ENCODE data around the gene ACSL1.

ACSL1 gene

GRCh38 chr4:184760681-184761080, 65.1 kb downstream of the ACSL1 start:
- no peak overlapping the region for H3K27ac ChIP-seq (ENCODE audit: low read length)
- H3K36me3 ChIP-seq (ENCODE audit: control insufficient read depth, insufficient read depth, low read length) = no peaks in the 10 kb centered on the region
- no peaks in the 10 kb centered on the region for H3K27me3 ChIP-seq (ENCODE audit: control insufficient read depth, insufficient read depth, low read length)
- H3K9me3 ChIP-seq (ENCODE audit: control insufficient read depth, insufficient read depth, low read length) = no peaks in the 10 kb centered on the region
- H3K4me3 ChIP-seq (ENCODE audit: low read length) = no peak overlapping the region
- no CpG with 5 or more reads among the region's 5 CpGs for WGBS (ENCODE audit: insufficient coverage, insufficient read length)
- no peak for DNase-seq (ENCODE audit: low read depth, low spot score)
- H3K4me1 ChIP-seq (ENCODE audit: control insufficient read depth, insufficient read depth, low read length) = no peaks in the 10 kb centered on the region

- Histone ChIP-seq H3K9me3 (ENCODE audit: control insufficient read depth, insufficient read depth, low read length) (no peaks in the 10 kb centered on the region), H3K27ac (ENCODE audit: low read length) (no peak overlapping the region), H3K4me3 (ENCODE audit: low read length) (no peak overlapping the region), H3K27me3 (ENCODE audit: control insufficient read depth, insufficient read depth, low read length) (no peaks in the 10 kb centered on the region), H3K36me3 (ENCODE audit: control insufficient read depth, insufficient read depth, low read length) (no peaks in the 10 kb centered on the region), H3K4me1 (ENCODE audit: control insufficient read depth, insufficient read depth, low read length) (no peaks in the 10 kb centered on the region)
- WGBS (ENCODE audit: insufficient coverage, insufficient read length) = no CpG with 5 or more reads among the region's 2 CpGs
- DNase-seq (ENCODE audit: low read depth, low spot score) = no peak
These were observed 68.0 kb downstream of the ACSL1 start for GRCh38 chr4:184757810-184758209.

GRCh38 chr4:184756399-184756798, 69.4 kb downstream of the ACSL1 start:
- H3K27me3 ChIP-seq (ENCODE audit: control insufficient read depth, insufficient read depth, low read length) = no peaks in the 10 kb centered on the region
- DNase-seq (ENCODE audit: low read depth, low spot score) = no peak

GRCh38 chr4:184755278-184755677, 70.5 kb downstream of the ACSL1 start:
- H3K4me3 ChIP-seq (ENCODE audit: low read length) = no peak overlapping the region
- H3K9me3 ChIP-seq (ENCODE audit: control insufficient read depth, insufficient read depth, low read length) = no peaks in the 10 kb centered on the region
- H3K27me3 ChIP-seq (ENCODE audit: control insufficient read depth, insufficient read depth, low read length) = no peaks in the 10 kb centered on the region
- H3K4me1 ChIP-seq (ENCODE audit: control insufficient read depth, insufficient read depth, low read length) = no peaks in the 10 kb centered on the region; the same call in 1 of the 2 replicates
- DNase-seq (ENCODE audit: low read depth, low spot score) = no peak
- no peaks in the 10 kb centered on the region for H3K36me3 ChIP-seq (ENCODE audit: control insufficient read depth, insufficient read depth, low read length)
- no peak overlapping the region for H3K27ac ChIP-seq (ENCODE audit: low read length)
- no CpG with 5 or more reads among the region's 6 CpGs for WGBS (ENCODE audit: insufficient coverage, insufficient read length)

More at GRCh38 chr4:184756399-184756798, 69.4 kb downstream of the ACSL1 start:
- Histone ChIP-seq H3K36me3 (ENCODE audit: control insufficient read depth, insufficient read depth, low read length) (no peaks in the 10 kb centered on the region), H3K27ac (ENCODE audit: low read length) (no peak overlapping the region), H3K4me3 (ENCODE audit: low read length) (no peak overlapping the region), H3K9me3 (ENCODE audit: control insufficient read depth, insufficient read depth, low read length) (no peaks in the 10 kb centered on the region), H3K4me1 (ENCODE audit: control insufficient read depth, insufficient read depth, low read length) (no peaks in the 10 kb centered on the region)
- WGBS (ENCODE audit: insufficient coverage, insufficient read length) = no CpG with 5 or more reads among the region's 6 CpGs

- H3K4me3 ChIP-seq (ENCODE audit: low read length) = no peak overlapping the region
- no CpG with 5 or more reads among the region's 9 CpGs for WGBS (ENCODE audit: insufficient coverage, insufficient read length)
- no peak for DNase-seq (ENCODE audit: low read depth, low spot score)
- no peak overlapping the region for H3K27ac ChIP-seq (ENCODE audit: low read length)
- no peaks in the 10 kb centered on the region for H3K9me3 ChIP-seq (ENCODE audit: control insufficient read depth, insufficient read depth, low read length)
- H3K4me1 ChIP-seq (ENCODE audit: control insufficient read depth, insufficient read depth, low read length) = peaks cover 6% of the 10 kb centered on the region; the same call in 1 of the 2 replicates
- H3K36me3 ChIP-seq (ENCODE audit: control insufficient read depth, insufficient read depth, low read length) = no peaks in the 10 kb centered on the region
- H3K27me3 ChIP-seq (ENCODE audit: control insufficient read depth, insufficient read depth, low read length) = no peaks in the 10 kb centered on the region
These were observed 73.1 kb downstream of the ACSL1 start for GRCh38 chr4:184752496-184753275.

- no CpG with 5 or more reads among the region's 6 CpGs for WGBS (ENCODE audit: insufficient coverage, insufficient read length)
- Histone ChIP-seq H3K9me3 (ENCODE audit: control insufficient read depth, insufficient read depth, low read length) (no peaks in the 10 kb centered on the region), H3K4me1 (ENCODE audit: control insufficient read depth, insufficient read depth, low read length) (peaks cover 11% of the 10 kb centered on the region), H3K27ac (ENCODE audit: low read length) (no peak overlapping the region), H3K4me3 (ENCODE audit: low read length) (no peak overlapping the region), H3K27me3 (ENCODE audit: control insufficient read depth, insufficient read depth, low read length) (no peaks in the 10 kb centered on the region), H3K36me3 (ENCODE audit: control insufficient read depth, insufficient read depth, low read length) (no peaks in the 10 kb centered on the region)
- DNase-seq (ENCODE audit: low read depth, low spot score) = no peak
These were observed 74.2 kb downstream of the ACSL1 start for GRCh38 chr4:184751585-184751956.

- no peaks in the 10 kb centered on the region for H3K9me3 ChIP-seq (ENCODE audit: control insufficient read depth, insufficient read depth, low read length)
- DNase-seq (ENCODE audit: low read depth, low spot score) = no peak
- H3K27ac ChIP-seq (ENCODE audit: low read length) = no peak overlapping the region
- H3K4me1 ChIP-seq (ENCODE audit: control insufficient read depth, insufficient read depth, low read length) = peaks cover 14% of the 10 kb centered on the region
- no peaks in the 10 kb centered on the region for H3K36me3 ChIP-seq (ENCODE audit: control insufficient read depth, insufficient read depth, low read length)
- no CpG with 5 or more reads among the region's 8 CpGs for WGBS (ENCODE audit: insufficient coverage, insufficient read length)
- H3K27me3 ChIP-seq (ENCODE audit: control insufficient read depth, insufficient read depth, low read length) = no peaks in the 10 kb centered on the region
- no peak overlapping the region for H3K4me3 ChIP-seq (ENCODE audit: low read length)
These were observed 74.7 kb downstream of the ACSL1 start for GRCh38 chr4:184750926-184751584.

GRCh38 chr4:184748251-184748652, 77.5 kb downstream of the ACSL1 start:
- H3K4me1 ChIP-seq (ENCODE audit: control insufficient read depth, insufficient read depth, low read length) = peaks cover 14% of the 10 kb centered on the region
- no peak for DNase-seq (ENCODE audit: low read depth, low spot score)
- H3K36me3 ChIP-seq (ENCODE audit: control insufficient read depth, insufficient read depth, low read length) = no peaks in the 10 kb centered on the region
- H3K4me3 ChIP-seq (ENCODE audit: low read length) = no peak overlapping the region
- no peaks in the 10 kb centered on the region for H3K9me3 ChIP-seq (ENCODE audit: control insufficient read depth, insufficient read depth, low read length)
- WGBS (ENCODE audit: insufficient coverage, insufficient read length) = no CpG with 5 or more reads among the region's 8 CpGs
- no peak overlapping the region for H3K27ac ChIP-seq (ENCODE audit: low read length)
- no peaks in the 10 kb centered on the region for H3K27me3 ChIP-seq (ENCODE audit: control insufficient read depth, insufficient read depth, low read length)

GRCh38 chr4:184747034-184747830, 78.5 kb downstream of the ACSL1 start:
- no peak for DNase-seq (ENCODE audit: low read depth, low spot score)
- Histone ChIP-seq H3K4me1 (ENCODE audit: control insufficient read depth, insufficient read depth, low read length) (peaks cover 14% of the 10 kb centered on the region), H3K4me3 (ENCODE audit: low read length) (no peak overlapping the region), H3K9me3 (ENCODE audit: control insufficient read depth, insufficient read depth, low read length) (no peaks in the 10 kb centered on the region), H3K36me3 (ENCODE audit: control insufficient read depth, insufficient read depth, low read length) (no peaks in the 10 kb centered on the region), H3K27me3 (ENCODE audit: control insufficient read depth, insufficient read depth, low read length) (no peaks in the 10 kb centered on the region), H3K27ac (ENCODE audit: low read length) (no peak overlapping the region)
- WGBS (ENCODE audit: insufficient coverage, insufficient read length) = no CpG with 5 or more reads among the region's 4 CpGs

Measured in iPS DF 6.9 (cell line).